ENCODE results near the gene RBBP4. TPM values are rescaled to one million over a fixed set of nuclear protein-coding genes. Genes with fewer than 3 reads are reported as not detected.

Gene RBBP4
- total and polyA plus RNA-seq, 2 of the 13 experiments (the other 11 are each of a cell fraction or from before 2014, with no cell fraction given), result 64.4 to 166 TPM

- TF ChIP-seq MAZ (IDR thresholded peaks at IDR 0.05; ENCODE audit: borderline replicate concordance, low read depth, low read length) (peak; percentile 59; the same call in 1 of the 2 replicates), MAZ (CRISPR knock-in tag; IDR thresholded peaks at IDR 0.05; ENCODE audit: low read depth) (peak; percentile 67), PHF8 (CRISPR knock-in tag; IDR thresholded peaks at IDR 0.05) (peak; percentile 37; the same call in 1 of the 2 replicates), ZNF605 (CRISPR knock-in tag; IDR thresholded peaks at IDR 0.05) (peak; percentile 22; the same call in 1 of the 2 replicates), FOXJ3 (CRISPR knock-in tag; IDR thresholded peaks at IDR 0.05; ENCODE audit: borderline replicate concordance) (no peak), CSRNP1 (CRISPR knock-in tag; IDR thresholded peaks at IDR 0.05) (no peak), SIX4 (CRISPR knock-in tag; IDR thresholded peaks at IDR 0.05) (peak; percentile 56; the same call in 1 of the 2 replicates), ZXDC (CRISPR knock-in tag; IDR thresholded peaks at IDR 0.05) (no peak), YEATS2 (CRISPR knock-in tag; IDR thresholded peaks at IDR 0.05; ENCODE audit: borderline replicate concordance) (peak; percentile 83; the same call in 1 of the 2 replicates), HMG20B (CRISPR knock-in tag; conservative IDR thresholded peaks at IDR 0.05) (0 out of 2 replicates have a peak, but pooled peaks have one; percentile 20), CREB1 (IDR thresholded peaks at IDR 0.05) (no peak), CREB1 (CRISPR knock-in tag; IDR thresholded peaks at IDR 0.05) (peak; percentile 16; the same call in 1 of the 2 replicates), POGZ (CRISPR knock-in tag; IDR thresholded peaks at IDR 0.05) (peak; percentile 33; the same call in 1 of the 2 replicates), ZSCAN25 (CRISPR knock-in tag; IDR thresholded peaks at IDR 0.05) (peak; percentile 73; the same call in 1 of the 2 replicates), ZNF512 (CRISPR knock-in tag; IDR thresholded peaks at IDR 0.05) (no peak), CBX1 (IDR thresholded peaks at IDR 0.05; ENCODE audit: low read depth) (peak; percentile 29), ZNF746 (CRISPR knock-in tag; IDR thresholded peaks at IDR 0.05) (no peak), ZBTB38 (CRISPR knock-in tag; IDR thresholded peaks at IDR 0.05) (peak; percentile 36; the same call in 1 of the 2 replicates), ZFX (CRISPR knock-in tag; IDR thresholded peaks at IDR 0.05; ENCODE audit: low read depth) (peak; percentile 53; the same call in 1 of the 2 replicates), CBX5 (CRISPR knock-in tag; IDR thresholded peaks at IDR 0.05; ENCODE audit: borderline replicate concordance) (peak; percentile 67; the same call in 1 of the 2 replicates), TMF1 (CRISPR knock-in tag; IDR thresholded peaks at IDR 0.05; ENCODE audit: low read depth) (no peak), GATAD2A (CRISPR knock-in tag; IDR thresholded peaks at IDR 0.05) (peak; percentile 40; the same call in 1 of the 2 replicates)
Observed at GRCh38 chr1:32716312-32717148, 65.5 kb downstream of the RBBP4 start (continued).
